ENCODE results near the gene OTUD3.
"Not testable (repeated sequence)": the region's sequence is repeated elsewhere in the genome, so short reads cannot be mapped to it uniquely, and the experiment has no call there.

The OTUD3 gene

DNA sequence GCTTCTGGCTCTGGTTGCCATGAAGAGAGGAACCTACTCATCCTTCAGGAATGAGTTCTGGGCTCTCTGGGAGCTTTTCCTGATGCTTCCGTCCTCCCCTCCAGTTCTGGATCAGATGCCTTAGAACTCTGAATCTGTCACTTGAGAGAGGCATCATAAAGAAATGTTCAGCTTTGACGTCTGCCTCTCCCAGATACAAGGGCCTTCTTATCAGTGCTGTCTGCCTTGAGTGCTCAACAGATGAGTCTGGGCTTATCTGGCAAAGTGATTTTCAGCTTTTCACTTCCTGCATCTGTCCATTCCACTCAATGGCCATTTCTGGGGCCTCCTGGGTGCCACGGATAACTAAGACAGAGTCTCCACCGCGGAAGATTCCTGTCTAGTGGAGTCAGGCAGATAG, 12.3 kb upstream of the OTUD3 start:
- DNase-seq: no peak

GRCh38 chr1:19872190-19872589, 10.0 kb upstream of the OTUD3 start:
- no peak for DNase-seq

GRCh38 chr1:19877181-19877750, 4.9 kb upstream of the OTUD3 start:
- no peak for DNase-seq

- no peak for DNase-seq
These were observed 4.2 kb upstream of the OTUD3 start for GRCh38 chr1:19877821-19878636.

DNA sequence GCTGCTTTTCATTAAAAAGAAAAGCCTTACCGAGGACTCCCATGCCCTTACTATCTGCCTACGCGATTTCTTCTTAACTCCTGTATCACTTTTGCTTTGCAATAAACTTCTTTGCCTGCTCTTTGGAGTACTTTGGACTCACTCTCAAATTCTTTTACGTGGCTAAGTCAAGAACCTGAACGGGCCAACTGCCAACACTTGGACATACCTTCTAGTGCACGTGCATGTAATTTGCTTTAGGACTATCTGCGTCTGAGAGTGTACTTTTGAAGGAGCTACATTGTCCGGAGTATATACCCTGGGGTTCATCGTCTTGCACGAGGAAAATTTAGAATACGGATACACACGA, 3.6 kb upstream of the OTUD3 start:
- no peak for DNase-seq

GRCh38 chr1:19879227-19879626, 3.0 kb upstream of the OTUD3 start:
- no peak for DNase-seq

- DNase-seq: no peak
These were observed 2.5 kb upstream of the OTUD3 start for GRCh38 chr1:19879661-19880060.

GRCh38 chr1:19880841-19881240, 1.4 kb upstream of the OTUD3 start:
- not testable (repeated sequence) for DNase-seq

GRCh38 chr1:19884312-19884711, 2.1 kb downstream of the OTUD3 start:
- no peak for DNase-seq

DNA sequence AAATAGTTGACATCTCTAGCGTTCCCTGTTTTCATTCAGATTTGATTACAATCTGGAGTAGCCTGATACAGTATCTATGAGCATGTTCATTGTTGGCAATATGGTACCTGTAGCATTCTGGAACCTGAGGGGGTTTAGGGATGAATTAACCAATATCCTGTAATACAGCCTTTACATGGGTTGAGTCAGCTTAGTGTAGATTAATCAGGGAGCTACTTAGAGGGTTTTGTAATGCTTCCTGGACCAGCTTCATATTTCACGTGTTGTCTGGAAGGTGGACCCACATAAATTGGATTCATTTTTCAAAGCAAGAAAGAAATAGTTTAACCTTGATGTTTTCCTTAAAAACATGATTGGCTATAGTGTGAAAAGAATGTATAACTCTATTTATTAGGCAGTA, 3.6 kb downstream of the OTUD3 start:
- no peak for DNase-seq

DNA sequence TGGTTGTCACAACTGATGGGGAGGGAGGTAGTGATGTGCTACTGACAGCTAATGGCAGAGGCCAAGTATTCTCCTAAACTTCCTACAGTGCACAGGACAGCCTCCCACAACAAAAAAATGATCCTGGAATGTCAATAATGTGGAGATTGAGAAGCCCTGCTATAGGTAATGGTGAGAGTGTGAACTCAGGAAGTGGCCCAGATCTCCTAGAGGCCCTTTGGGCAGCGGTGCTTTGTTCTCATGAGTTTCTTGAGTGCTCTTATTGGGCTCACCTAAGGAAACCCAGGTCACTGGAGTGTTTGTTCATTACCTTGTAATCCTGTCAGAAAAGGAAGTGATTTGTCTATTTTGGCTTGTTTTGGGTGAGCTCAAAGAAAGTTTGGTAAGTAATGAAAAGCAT, 5.9 kb downstream of the OTUD3 start:
- DNase-seq: no peak

DNA sequence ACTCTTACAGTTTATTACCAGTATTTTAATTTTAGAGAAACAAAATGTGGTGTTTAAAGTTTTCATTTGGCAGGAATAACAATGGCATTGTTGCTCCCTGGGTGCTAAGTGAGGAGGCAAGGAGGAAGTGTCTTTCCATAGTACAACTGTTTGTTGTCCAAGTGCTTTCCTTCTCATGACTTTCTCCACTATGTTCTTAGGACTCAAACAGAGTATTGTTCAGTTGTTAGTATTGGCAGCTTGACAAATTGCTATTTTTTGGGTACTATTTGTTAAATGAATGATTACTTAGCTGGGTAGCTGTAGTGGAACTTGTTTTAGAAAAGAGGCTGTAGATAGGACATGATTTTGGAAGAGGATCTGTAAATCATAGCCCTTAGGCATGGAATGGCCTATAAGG, 7.5 kb downstream of the OTUD3 start:
- no peak for DNase-seq

- DNase-seq: no peak
These were observed 9.9 kb downstream of the OTUD3 start for GRCh38 chr1:19892129-19892528.

- DNase-seq: no peak
These were observed 10.5 kb downstream of the OTUD3 start for GRCh38 chr1:19892628-19893168.

DNA sequence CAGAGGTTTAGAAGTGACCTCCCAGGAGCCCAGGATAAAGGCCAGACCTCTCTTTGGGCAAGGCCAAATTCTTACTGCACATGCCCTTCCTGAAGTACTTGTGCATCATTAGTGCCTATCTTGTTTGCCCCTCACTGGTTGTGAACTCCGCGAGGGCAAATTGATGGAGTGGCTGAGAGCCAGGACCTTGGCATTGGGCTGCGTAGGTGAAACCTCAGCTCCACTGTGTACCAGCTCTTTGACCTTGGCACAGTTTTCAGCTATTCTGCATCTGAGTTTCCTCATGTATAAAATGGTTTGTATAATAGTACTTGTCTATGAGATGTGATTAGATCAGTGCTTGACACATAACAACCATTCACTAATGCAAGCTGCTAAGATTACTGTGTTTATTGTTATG, 11.5 kb downstream of the OTUD3 start:
- DNase-seq: no peak

DNA sequence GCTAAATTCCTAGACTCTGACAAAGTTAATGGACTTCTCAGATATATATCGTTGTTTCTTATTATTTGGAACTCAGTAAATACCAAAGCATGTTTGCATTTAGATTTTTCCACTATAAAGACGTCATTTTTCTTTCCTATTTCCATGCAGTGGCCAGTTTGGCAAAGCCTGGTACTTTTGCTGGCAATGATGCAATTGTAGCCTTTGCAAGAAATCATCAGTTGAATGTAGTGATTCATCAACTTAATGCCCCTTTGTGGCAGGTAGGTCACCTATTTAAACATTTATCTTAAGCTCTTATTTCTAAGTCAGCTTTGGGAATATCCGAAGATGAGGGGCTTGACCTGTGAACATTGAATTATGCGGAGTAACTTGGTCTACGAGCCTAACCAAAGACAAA, 12.0 kb downstream of the OTUD3 start:
- no peak for DNase-seq

DNA sequence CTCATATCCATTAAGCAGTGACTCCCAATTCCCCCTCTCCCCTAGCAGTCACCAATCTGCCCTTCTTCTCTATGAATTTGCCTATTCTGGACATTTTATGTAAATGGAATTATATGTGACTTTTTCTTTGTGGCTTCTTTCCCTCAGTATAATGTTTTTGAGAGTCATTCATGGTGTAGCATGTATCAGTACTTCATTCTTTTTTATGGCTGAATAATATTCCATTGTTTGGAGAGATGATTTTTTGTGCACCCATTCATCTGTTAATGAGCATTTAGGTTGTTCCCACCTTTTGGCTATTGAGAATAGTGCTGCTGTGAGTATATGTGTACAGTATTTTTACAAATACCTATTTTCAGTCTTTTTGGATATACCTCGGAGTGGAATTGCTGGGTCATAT, 19.5 kb downstream of the OTUD3 start:
- DNase-seq: no peak

GRCh38 chr1:19903621-19904020, 21.4 kb downstream of the OTUD3 start:
- DNase-seq: no peak

DNA sequence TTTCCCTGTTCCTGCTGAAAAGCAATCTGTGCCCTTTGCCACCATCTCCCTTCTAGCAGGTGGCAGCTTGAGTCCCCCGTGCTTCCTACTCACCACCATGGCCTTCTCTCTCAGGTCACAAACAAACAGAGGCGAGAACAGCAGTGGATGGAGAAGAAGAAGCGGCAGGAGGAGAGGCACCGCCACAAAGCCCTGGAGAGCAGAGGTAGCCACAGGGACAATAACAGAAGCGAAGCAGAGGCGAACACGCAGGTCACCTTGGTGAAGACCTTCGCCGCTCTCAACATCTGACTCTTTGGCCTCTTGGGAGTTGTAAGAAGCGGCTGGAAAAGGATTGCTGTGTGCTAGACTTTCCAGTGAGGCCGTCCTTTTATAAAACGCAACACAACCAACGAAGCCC, 25.3 kb downstream of the OTUD3 start:
- DNase-seq: no peak

GRCh38 chr1:19909392-19909791, 27.2 kb downstream of the OTUD3 start:
- DNase-seq: no peak

- DNase-seq: no peak
These were observed 27.8 kb downstream of the OTUD3 start for GRCh38 chr1:19909971-19910370.

- DNase-seq: no peak
These were observed 28.5 kb downstream of the OTUD3 start for GRCh38 chr1:19910650-19911049.

GRCh38 chr1:19918057-19918456, 35.9 kb downstream of the OTUD3 start:
- peak; percentile 81 for DNase-seq

- no peak for DNase-seq
These were observed 38.0 kb downstream of the OTUD3 start for GRCh38 chr1:19920132-19920710.
